Transverse colon (tissue), 4 donors: Measurements from ENCODE around the gene SERHL2.

Experiments used
- CTCF ChIP-seq, 5 experiments: fragments of 200-600 bp in 3 of 5; fragments of 450-650 bp in 2 of 5; sonication (generic) in 3 of 5; IDR thresholded peaks; 1 replicate in 2 of 5; 2 replicates in 3 of 5; pipeline ENCODE4 v1.5.1; 2016 to 2017; ENCODE audit warnings: antibody characterized with exemption in 5 of 5, inconsistent platforms in 3 of 5, mild to moderate bottlenecking in 2 of 5, moderate library complexity in 1 of 5
- EP300 ChIP-seq: sonication (generic); formaldehyde crosslinking; IDR thresholded peaks from one replicate; pipeline ENCODE4 v1.6.1; 2017; ENCODE audit warnings: antibody characterized with exemption, low read depth
- POLR2AphosphoS5 ChIP-seq, 3 donors: sonication (generic); formaldehyde crosslinking; IDR thresholded peaks; one replicate each; pipeline ENCODE4 v1.6.1; 2016; ENCODE audit warnings: antibody characterized with exemption in 3 of 3

- TF ChIP-seq CTCF (IDR thresholded peaks at IDR 0.05) (no peak), EP300 (no peak), POLR2AphosphoS5 (IDR thresholded peaks at IDR 0.05) (no peak)
Observed at GRCh38 chr22:42608136-42608822, 54.5 kb downstream of the SERHL2 start.
